Testis (tissue), 3 donors: ENCODE data around the gene GRM7. TPM values are rescaled to one million over a fixed set of nuclear protein-coding genes. Genes with fewer than 3 reads are reported as not detected.

Experiments used
- DNase-seq: peaks from one replicate; pipeline ENCODE4 v3.0.0-alpha.2; 2019
- H3K27ac ChIP-seq, 2 donors: fragments of 200-600 bp; sonication (generic); one replicate each; pipeline ENCODE4 v1.5.1; 2019
- H3K27me3 ChIP-seq: fragments of 200-600 bp; sonication (generic); one replicate; pipeline ENCODE4 v1.5.1; 2019
- H3K36me3 ChIP-seq: fragments of 200-600 bp; sonication (generic); one replicate; pipeline ENCODE4 v1.5.1; 2017; ENCODE audit warnings: low read depth; ENCODE audit errors: missing control alignments
- H3K4me1 ChIP-seq: fragments of 200-600 bp; sonication (generic); one replicate; pipeline ENCODE4 v1.5.1; 2019
- H3K4me3 ChIP-seq, 2 donors: fragments of 200-600 bp; sonication (generic); one replicate each; pipeline ENCODE4 v1.5.1; 2017 to 2019
- H3K9me3 ChIP-seq: fragments of 200-600 bp; sonication (generic); one replicate; pipeline ENCODE4 v1.5.1; 2017
- CTCF ChIP-seq, 3 experiments: fragments of 450-650 bp in 2 of 3; fragments of 200-600 bp in 1 of 3; sonication (generic) in 1 of 3; IDR thresholded peaks; one replicate each; pipeline ENCODE4 v1.5.1; 2016 to 2019; ENCODE audit warnings: antibody characterized with exemption in 3 of 3, mild to moderate bottlenecking in 2 of 3, moderate library complexity in 1 of 3
- POLR2A ChIP-seq: fragments of 450-650 bp; IDR thresholded peaks from one replicate; pipeline ENCODE4 v1.6.1; 2017; ENCODE audit warnings: antibody characterized with exemption, mild to moderate bottlenecking, moderate library complexity
- WGBS, 2 donors: methylation state at CpG; one replicate each; pipeline ENCODE4 v1.1.5; 2018; 5-methylcytosine and 5-hydroxymethylcytosine counted together
- intact Hi-C: fragments of 100-400 bp; cut with DNase I; formaldehyde crosslinking; loops from one replicate; pipeline ENCODE4 v1.15.1; 2023; ENCODE audit warnings: low total_unique reads
- polyA plus RNA-seq: library from polyadenylated mRNA; stranded (reverse); fragments of 350-450 nt; fragmentation: Illumina TruSeq; extraction: RNeasy Lipid Tissue Mini Kit (QIAGEN cat#74804); gene quantifications from one replicate; pipeline ENCODE4 v1.2.3, GENCODE V29; 2014; ENCODE audit warnings: low read depth, low replicate concordance; ENCODE audit not compliant: insufficient read depth
- total RNA-seq, 2 donors: library from RNA; depleted of rRNA; stranded (reverse); fragments of >200 nt; gene quantifications; one replicate each; pipeline ENCODE4 v1.2.3, GENCODE V29; 2016

The GRM7 gene
- total and polyA plus RNA-seq, 3 donors from 2014 or later: 2.0 to 3.2 (median 2.7) TPM

- TF ChIP-seq CTCF (IDR thresholded peaks at IDR 0.05) (no peak), POLR2A (no peak)
- Histone ChIP-seq H3K36me3 (no peaks in the 10 kb centered on the region), H3K9me3 (no peaks in the 10 kb centered on the region), H3K27ac (no peak overlapping the region), H3K4me3 (no peak overlapping the region), H3K4me1 (no peaks in the 10 kb centered on the region), H3K27me3 (no peaks in the 10 kb centered on the region)
- DNase-seq: no peak
- WGBS, 2 donors: 81 to 86% methylated on average over 2 of the region's 2 CpGs
- intact Hi-C loops: no loop called here
These were observed 539.4 kb downstream of the GRM7 start for GRCh38 chr3:7400360-7400759.

GRCh38 chr3:7401418-7401817 lies 540.5 kb downstream of the GRM7 start:
- H3K27ac ChIP-seq: no peak overlapping the region
- no peak for DNase-seq
- intact Hi-C loops: no loop called here
- WGBS, 2 donors: 86 to 95% methylated on average over 1 of the region's 1 CpG
- no peak for TF ChIP-seq POLR2A
- no peak for TF ChIP-seq CTCF (IDR thresholded peaks at IDR 0.05)
- H3K4me1 ChIP-seq: no peaks in the 10 kb centered on the region
- no peaks in the 10 kb centered on the region for H3K27me3 ChIP-seq
- no peaks in the 10 kb centered on the region for H3K9me3 ChIP-seq
- H3K36me3 ChIP-seq: no peaks in the 10 kb centered on the region
- no peak overlapping the region for H3K4me3 ChIP-seq

GRCh38 chr3:7407107-7407506 lies 546.2 kb downstream of the GRM7 start:
- TF ChIP-seq POLR2A (no peak), CTCF (IDR thresholded peaks at IDR 0.05) (no peak)
- intact Hi-C loops: no loop called here
- Histone ChIP-seq H3K36me3 (no peaks in the 10 kb centered on the region), H3K4me1 (no peaks in the 10 kb centered on the region), H3K9me3 (no peaks in the 10 kb centered on the region), H3K27ac (no peak overlapping the region), H3K27me3 (no peaks in the 10 kb centered on the region), H3K4me3 (no peak overlapping the region)
- 66 to 71% methylated on average over 4 of the region's 4 CpGs for WGBS, 2 donors
- no peak for DNase-seq

- DNase-seq: no peak
These were observed 549.9 kb downstream of the GRM7 start for GRCh38 chr3:7410782-7411181.

More at GRCh38 chr3:7410782-7411181, 549.9 kb downstream of the GRM7 start:
- TF ChIP-seq POLR2A: no peak
- no peak for TF ChIP-seq CTCF (IDR thresholded peaks at IDR 0.05)
- no peaks in the 10 kb centered on the region for H3K36me3 ChIP-seq
- 89 to 91% methylated on average over 4 of the region's 4 CpGs for WGBS, 2 donors
- H3K4me3 ChIP-seq: no peak overlapping the region
- intact Hi-C loops: no loop called here
- no peaks in the 10 kb centered on the region for H3K27me3 ChIP-seq
- no peak overlapping the region for H3K27ac ChIP-seq
- H3K4me1 ChIP-seq: no peaks in the 10 kb centered on the region
- H3K9me3 ChIP-seq: no peaks in the 10 kb centered on the region
